Jurkat, Clone E6-1 (cell line): ENCODE measurements around the gene PALMD.

Source experiments
- DNase-seq: peaks from one replicate; pipeline ENCODE4 v3.0.0-alpha.2; 2011; ENCODE audit warnings: low read depth, low spot score
- H3K4me3 ChIP-seq: 2 replicates; pipeline ENCODE4 v1.5.1; 2011; ENCODE audit warnings: mild to moderate bottlenecking, low read length, control low read depth, moderate library complexity

PALMD gene

GRCh38 chr1:99727575-99728185 lies 81.8 kb downstream of the PALMD start:
- DNase-seq, result no peak
- no peak overlapping the region for H3K4me3 ChIP-seq

GRCh38 chr1:99728494-99729235 lies 82.8 kb downstream of the PALMD start:
- no peak overlapping the region for H3K4me3 ChIP-seq
- no peak for DNase-seq

GRCh38 chr1:99731384-99731783 lies 85.5 kb downstream of the PALMD start:
- no peak for DNase-seq
- H3K4me3 ChIP-seq, result no peak overlapping the region

GRCh38 chr1:99735852-99736251 lies 89.9 kb downstream of the PALMD start:
- H3K4me3 ChIP-seq, result no peak overlapping the region
- no peak for DNase-seq

- no peak overlapping the region for H3K4me3 ChIP-seq
- peak; percentile 22 for DNase-seq
Measured at GRCh38 chr1:99737016-99737415, 91.1 kb downstream of the PALMD start.

GRCh38 chr1:99738858-99739465 lies 93.0 kb downstream of the PALMD start:
- no peak overlapping the region for H3K4me3 ChIP-seq
- DNase-seq, result no peak

- no peak overlapping the region for H3K4me3 ChIP-seq
- DNase-seq, result no peak
Measured at GRCh38 chr1:99740141-99740540, 94.2 kb downstream of the PALMD start.
